KG1 (cell line): ENCODE data around the gene AKR1C8.
"Not testable (repeated sequence)": the region's sequence is repeated elsewhere in the genome, so short reads cannot be mapped to it uniquely, and the experiment has no call there.

ENCODE experiments used
- DNase-seq: peaks from one replicate; lab custom pipeline; 2025; lab: John Stamatoyannopoulos, UW

AKR1C8 gene

GRCh38 chr10:5165738-5166137 lies 19.2 kb downstream of the AKR1C8 start:
- DNase-seq = no peak

- DNase-seq = no peak
These were observed 21.5 kb downstream of the AKR1C8 start for GRCh38 chr10:5163487-5163886.

- DNase-seq = no peak
These were observed 25.8 kb downstream of the AKR1C8 start for GRCh38 chr10:5159126-5159525.

- no peak for DNase-seq
These were observed 27.4 kb downstream of the AKR1C8 start for GRCh38 chr10:5157501-5157900.

- no peak for DNase-seq
These were observed 29.0 kb downstream of the AKR1C8 start for GRCh38 chr10:5155951-5156350.

- no peak for DNase-seq
These were observed 33.9 kb downstream of the AKR1C8 start for GRCh38 chr10:5151076-5151475.

GRCh38 chr10:5148678-5149032 lies 36.3 kb downstream of the AKR1C8 start:
- no peak for DNase-seq

- DNase-seq = no peak
These were observed 36.8 kb downstream of the AKR1C8 start for GRCh38 chr10:5147981-5148677.

- no peak for DNase-seq
These were observed 37.5 kb downstream of the AKR1C8 start for GRCh38 chr10:5147255-5147980.

- DNase-seq = no peak
These were observed 38.1 kb downstream of the AKR1C8 start for GRCh38 chr10:5146920-5147254.

GRCh38 chr10:5143137-5143536 lies 41.8 kb downstream of the AKR1C8 start:
- DNase-seq = no peak

GRCh38 chr10:5142199-5142598 lies 42.8 kb downstream of the AKR1C8 start:
- no peak for DNase-seq

GRCh38 chr10:5137699-5138098 lies 47.3 kb downstream of the AKR1C8 start:
- DNase-seq = not testable (repeated sequence)

- DNase-seq = no peak
These were observed 48.4 kb downstream of the AKR1C8 start for GRCh38 chr10:5136468-5137087.

GRCh38 chr10:5135581-5135980 lies 49.4 kb downstream of the AKR1C8 start:
- no peak for DNase-seq

- DNase-seq = no peak
These were observed 59.5 kb downstream of the AKR1C8 start for GRCh38 chr10:5125315-5126044.

GRCh38 chr10:5123886-5124285 lies 61.1 kb downstream of the AKR1C8 start:
- no peak for DNase-seq

- DNase-seq = not testable (repeated sequence)
These were observed 65.0 kb downstream of the AKR1C8 start for GRCh38 chr10:5119997-5120396.

GRCh38 chr10:5117026-5117425 lies 67.9 kb downstream of the AKR1C8 start:
- DNase-seq = peak; percentile 28

GRCh38 chr10:5116621-5117020 lies 68.3 kb downstream of the AKR1C8 start:
- no peak for DNase-seq

- DNase-seq = not testable (repeated sequence)
These were observed 75.1 kb downstream of the AKR1C8 start for GRCh38 chr10:5109861-5110260.

- DNase-seq = no peak
These were observed 76.1 kb downstream of the AKR1C8 start for GRCh38 chr10:5108658-5109416.
